NCI-H345 treated with DMSO at 0.1 percent for 48 hours (cell line): ENCODE data around the gene FMO1.
A peak's percentile ranks its signal among the peaks of the same experiment; 100 is the strongest.
"Not testable (repeated sequence)": the region's sequence is repeated elsewhere in the genome, so short reads cannot be mapped to it uniquely, and the experiment has no call there.

Experiments
- DNase-seq: peaks from one replicate; lab custom pipeline; 2025; ENCODE audit not compliant: unreplicated experiment; lab: John Stamatoyannopoulos, UW

FMO1 gene

DNA sequence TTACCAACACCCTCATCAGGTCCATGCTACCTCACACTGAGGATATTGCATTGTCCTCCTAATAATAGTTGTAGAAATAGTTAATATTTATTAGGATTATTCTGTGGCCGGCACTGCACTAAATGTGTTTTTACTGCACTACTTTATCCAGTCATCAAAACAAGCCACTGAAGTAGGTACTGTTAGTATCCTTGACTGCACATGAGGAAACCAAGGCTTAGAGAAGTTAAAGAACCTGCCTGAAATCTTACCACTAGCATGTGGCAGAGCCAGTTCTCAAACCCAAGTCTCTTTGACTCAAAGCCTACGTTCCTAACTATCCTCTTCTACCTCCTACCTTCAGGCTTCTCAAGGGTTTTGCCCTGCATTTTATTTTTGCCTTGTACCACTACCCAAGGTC lies 30.9 kb downstream of the FMO1 start:
- DNase-seq, result no peak

DNA sequence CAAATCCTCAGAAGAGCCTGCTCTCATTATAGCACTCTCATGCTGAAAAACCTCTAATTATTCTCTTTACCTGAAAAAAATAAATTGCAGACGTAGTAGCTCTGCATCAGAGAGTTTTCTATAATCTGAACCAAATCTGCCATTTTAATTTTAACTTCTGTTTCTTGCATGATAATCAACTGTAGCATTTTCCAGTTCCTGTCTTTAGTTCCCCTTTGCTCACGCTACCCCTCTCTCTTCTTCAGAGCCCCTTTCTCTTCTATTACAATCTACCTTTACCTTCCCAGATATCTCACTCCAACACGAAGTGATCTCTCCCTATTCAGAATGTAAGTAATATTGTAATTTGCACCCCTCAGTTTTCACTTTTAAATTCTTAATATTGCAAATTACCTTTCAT lies 31.4 kb downstream of the FMO1 start:
- DNase-seq, result no peak

DNA sequence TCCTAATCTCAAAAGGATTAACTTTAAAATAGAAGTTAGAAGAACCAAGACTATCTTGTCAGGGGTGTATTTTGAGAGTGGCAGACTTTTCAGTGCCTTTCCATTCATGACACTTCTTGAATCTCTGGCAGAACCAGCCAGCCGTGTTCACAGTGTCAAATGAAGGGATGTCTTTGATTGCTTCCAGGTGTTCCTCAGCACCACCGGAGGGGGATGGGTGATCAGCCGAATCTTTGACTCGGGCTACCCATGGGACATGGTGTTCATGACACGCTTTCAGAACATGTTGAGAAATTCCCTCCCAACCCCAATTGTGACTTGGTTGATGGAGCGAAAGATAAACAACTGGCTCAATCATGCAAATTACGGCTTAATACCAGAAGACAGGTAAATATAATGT lies 32.3 kb downstream of the FMO1 start:
- no peak for DNase-seq

DNA sequence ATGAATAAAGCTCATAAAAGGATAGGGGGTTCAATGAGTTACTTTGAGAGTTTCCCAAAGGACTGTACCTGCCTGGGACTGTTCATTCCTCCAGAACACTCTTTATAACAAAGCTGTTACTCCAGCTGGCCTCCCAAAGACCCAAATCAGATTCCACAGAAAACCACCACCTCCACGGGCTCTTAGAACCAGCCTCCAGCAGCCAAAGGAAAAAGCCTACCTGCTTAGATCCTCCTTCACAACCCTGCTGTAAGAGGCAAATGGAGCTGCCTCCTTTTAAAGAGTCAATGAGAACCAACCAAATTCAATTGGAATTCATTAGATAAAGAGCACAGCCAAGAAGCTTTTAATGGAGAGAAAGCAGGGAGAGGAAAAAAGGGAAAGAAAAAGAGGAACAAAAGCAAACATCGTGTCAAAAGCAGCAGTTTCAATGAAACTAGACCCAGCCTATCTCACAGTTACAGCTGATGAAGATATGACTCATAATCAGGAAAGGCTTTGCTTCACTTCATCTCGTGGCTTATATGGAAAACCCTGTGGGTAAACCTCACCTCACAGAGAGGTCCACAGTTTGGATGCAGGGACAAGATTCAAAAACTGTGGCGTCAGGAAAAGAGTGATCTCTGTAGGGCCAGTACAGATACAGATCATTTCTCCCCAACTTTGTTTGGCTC lies 37.9 kb downstream of the FMO1 start:
- DNase-seq, result no peak

DNA sequence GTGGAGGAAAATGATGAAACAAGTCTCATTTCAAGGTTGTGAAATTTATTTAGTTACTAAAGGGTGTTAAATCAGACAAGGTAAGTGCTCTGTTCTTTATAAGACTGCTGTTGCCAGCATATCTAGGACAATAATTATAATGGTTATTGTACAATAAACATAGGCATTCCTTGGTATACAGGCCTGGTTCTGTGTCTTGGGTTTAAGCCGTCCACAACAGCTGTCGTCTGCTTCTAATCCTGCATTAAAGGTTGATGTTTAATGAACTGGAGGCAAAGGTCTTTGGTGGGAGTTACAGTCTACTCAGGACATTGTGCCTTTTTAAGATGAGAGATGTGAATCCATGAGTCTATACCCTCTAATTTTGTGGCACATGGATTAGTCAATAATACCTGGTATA lies 42.3 kb downstream of the FMO1 start:
- no peak for DNase-seq

DNA sequence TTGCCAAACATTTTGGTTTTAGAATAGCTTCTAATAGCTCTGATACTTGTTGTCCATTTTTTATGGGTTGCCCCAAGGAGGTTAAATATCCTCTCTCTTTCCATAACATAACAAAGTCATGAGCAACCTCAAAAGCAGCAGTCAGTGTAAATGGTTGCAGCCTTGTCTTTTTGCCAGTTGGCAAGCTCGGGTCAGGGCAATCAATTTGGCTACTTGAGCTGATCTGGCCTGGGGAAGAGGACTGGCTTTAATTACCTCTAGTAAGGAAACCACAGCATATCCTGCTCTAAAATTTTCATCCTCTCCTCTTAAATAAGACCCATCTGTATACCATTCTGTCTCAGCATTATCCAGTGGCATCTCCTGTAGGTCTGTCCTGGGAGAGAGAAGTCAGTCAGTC lies 44.5 kb downstream of the FMO1 start:
- DNase-seq, result no peak

DNA sequence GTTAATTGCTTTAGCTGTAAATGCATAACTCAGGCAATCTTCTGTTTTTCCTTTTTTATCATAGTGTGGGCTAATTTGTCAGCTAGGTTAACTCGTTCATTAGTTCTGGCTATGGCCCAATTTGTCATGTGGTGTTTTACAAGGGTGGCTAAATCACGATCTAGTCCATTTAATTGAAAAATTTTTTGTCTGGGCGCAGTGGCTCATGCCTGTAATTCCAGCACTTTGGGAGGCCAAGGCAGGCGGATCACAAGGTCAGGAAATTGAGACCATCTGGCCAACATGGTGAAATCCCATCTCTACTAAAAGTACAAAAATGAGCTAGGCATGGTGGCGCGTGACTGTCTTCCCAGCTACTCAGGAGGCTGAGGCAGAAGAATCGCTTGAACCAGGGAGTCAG lies 47.1 kb downstream of the FMO1 start:
- DNase-seq, result not testable (repeated sequence)

DNA sequence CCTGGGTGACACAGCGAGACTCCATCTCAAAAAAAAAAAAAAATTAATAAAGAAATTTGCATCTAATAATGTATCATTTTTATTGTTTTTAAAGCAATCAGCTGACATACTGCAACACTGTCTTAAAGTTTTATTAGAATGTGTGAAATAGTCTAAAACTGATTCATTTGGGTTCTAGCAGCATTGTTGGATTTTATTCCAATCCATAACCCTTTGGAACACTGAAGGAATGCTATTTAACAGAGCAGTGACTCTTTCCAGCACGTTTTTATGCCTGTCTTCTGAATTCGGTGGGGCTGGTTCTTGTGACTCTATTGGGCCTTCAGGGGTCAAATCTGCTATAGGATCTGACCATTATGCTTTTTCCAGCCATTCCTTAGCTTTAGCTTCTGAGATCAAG lies 47.5 kb downstream of the FMO1 start:
- no peak for DNase-seq

DNA sequence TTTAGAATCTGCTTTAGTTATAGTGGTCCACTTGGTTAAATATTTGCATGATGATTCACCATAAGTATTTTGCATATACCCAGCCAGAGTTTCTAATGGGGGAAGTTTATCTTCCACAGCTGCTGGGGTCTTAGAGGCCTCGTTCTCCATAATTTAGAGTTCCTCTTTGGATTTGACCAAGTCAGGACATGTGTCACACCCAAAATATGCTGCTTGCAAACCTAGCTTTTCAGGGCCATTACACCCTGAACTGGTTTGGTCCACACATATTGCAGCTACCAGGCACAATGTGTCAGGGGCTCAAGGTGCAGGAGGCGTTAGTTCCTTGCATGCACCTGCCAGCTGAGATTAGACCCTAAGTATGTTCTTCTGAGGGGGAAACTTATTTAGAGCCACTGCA lies 48.6 kb downstream of the FMO1 start:
- no peak for DNase-seq

DNA sequence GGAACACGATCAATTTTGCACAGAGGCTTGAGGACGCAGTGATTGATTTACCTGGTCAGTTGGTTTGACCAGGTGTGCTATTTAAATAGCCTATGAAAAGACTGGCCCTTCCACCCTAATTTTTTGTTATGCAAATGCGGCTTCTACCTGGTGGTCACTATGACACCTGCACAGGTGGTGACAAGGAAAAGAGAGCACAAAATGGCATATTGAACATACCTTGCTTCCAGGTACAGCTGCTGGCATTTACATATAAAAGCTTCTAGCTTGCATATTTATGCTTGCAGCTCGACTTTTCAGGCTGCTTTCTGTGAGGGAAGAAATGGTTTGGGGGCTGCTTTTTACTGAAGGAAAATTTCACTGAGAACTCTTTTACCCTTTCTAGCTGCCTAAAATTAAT lies 50.4 kb downstream of the FMO1 start:
- no peak for DNase-seq

DNA sequence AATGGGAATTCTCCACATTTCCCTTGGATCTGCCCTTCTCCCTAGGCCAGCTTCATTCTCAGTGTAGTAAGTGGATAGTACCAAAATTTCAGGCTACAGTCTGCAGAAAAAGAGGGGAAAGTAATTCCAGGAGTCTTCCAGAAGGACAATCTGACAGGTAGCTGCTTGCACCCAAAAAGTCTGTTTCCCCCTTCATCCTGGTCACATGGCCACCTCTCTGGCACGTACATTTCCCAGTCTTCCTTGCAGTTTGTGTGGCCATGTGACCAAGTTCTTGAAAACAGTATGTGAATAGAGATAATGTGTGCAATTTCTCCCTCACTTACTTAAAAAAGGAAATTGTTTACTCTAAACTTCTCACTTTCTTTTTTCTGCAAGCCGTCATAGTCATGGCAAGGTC lies 51.0 kb downstream of the FMO1 start:
- no peak for DNase-seq

DNA sequence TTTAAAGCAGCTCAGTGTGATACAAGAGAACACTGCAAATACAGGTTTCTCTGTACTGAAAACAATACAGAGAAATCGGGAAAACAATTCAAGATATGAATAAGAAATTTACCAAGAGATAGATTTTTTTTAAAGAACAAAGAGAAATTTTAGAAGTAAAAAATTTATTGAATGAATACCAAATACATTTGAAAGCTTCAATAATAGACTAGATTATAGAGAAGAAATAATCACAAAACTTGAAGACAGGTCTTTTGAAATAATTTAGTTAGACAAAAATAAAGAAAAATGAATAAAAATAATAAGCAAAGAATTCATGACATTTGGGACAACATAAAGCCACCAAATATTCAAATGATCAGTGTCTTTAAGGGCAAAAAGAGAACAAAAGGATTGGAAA lies 52.1 kb downstream of the FMO1 start:
- DNase-seq, result no peak

DNA sequence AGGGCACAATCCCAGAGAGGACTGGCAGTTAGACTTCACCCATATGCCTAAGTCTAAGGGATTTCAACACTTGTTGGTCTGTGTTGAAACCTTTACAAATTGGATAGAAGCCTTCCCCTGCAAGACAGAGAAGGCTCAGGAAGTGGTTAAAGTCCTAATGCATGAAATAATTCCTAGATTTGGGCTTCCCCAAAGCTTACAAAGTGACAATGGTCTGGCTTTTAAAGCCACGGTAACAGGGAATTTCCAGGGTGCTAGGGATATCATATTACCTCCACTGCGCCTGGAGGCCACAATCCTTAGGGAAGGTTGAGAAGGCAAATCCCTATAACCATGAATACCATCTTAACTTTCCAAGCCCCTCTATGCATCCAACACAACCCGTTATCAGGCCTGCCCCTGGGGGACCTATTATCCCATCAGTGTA lies 62.4 kb downstream of the FMO1 start:
- no peak for DNase-seq

DNA sequence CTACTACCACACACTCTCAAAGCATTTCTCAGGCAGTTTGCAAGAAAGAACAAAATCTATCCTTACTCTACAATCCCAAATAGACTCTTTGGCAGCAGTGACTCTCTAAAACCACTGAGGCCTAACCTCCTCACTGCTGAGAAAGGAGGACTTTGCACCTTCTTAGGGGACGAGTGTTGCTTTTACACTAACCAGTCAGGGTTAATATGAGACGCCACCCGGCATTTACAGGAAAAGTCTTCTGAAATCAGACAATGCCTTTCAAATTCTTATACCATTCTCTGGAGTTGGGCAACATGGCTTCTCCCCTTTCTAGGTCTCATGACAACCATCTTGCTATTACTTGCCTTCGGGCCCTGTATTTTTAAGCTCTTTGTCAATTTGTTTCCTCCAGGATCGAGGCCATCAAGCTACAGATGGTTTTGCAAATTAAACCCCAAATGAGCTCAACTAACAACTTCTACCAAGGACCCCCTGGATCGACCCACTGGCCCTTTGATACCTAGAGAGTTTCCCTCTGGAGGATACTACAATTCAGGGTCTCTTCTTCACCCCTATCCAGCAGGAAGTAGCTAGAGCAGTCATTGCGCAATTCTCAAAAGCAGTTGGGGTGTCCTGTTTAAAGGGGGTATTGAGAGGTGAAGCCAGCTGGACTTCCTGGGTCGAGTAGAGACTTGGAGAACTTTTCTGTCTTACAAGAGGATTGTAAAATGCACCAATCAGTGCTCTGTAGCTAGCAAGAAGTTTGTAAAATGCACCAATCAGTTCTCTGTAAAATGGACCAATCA lies 63.7 kb downstream of the FMO1 start:
- DNase-seq, result no peak

DNA sequence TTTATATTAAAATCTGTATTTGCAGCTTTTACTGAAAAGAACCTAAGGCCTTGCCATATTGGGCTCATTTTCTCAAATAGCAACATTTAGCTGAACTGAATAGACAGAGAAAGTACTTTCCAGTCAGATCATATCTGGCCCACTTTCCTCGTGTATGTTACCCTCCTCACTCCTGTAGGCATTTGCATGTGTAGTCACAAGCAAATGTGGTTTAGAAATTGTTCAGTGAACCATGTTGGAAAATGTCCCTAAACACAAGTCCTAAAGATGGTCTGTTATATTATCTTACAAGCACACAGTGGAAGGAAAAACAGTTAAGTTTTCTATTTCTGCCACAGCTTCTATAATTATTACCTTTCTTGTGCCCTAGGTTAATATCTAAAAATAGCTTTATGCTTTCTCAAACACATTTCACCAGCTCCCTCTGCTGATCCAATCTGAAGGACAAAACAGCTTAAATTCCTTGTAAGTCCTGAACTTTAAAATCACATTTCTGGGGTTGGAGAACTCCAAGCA lies 65.1 kb downstream of the FMO1 start:
- no peak for DNase-seq

DNA sequence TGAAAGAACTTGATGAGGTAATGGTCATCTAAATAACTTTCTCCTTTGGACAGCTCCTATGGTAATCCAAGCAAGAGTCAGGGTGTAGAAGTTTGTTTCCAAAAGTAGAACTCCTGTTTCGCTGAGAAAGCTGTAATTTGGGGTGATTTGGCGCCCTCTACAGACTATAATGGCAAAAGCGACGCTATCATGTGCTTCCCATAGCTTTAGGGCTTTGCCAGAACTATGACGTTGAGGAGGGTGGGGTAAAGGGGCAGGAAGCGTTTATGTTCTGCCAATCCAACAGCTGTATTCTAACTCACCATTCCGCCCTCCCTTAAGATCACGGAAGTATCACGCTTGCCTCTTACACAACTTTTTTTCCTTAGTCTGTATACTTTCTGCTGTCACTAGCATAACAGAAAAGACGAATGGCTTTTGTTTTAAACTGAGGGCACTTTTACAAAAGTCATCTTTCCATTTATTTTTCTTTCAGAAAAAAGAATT lies 65.6 kb downstream of the FMO1 start, which contains the start of gene FMO4:
TSS of gene FMO4 (plus strand) at position 349 of the 486 bp plus-strand sequence. CDS start 5,643 bp downstream, outside the sequence.
- peak; percentile 68 for DNase-seq

DNA sequence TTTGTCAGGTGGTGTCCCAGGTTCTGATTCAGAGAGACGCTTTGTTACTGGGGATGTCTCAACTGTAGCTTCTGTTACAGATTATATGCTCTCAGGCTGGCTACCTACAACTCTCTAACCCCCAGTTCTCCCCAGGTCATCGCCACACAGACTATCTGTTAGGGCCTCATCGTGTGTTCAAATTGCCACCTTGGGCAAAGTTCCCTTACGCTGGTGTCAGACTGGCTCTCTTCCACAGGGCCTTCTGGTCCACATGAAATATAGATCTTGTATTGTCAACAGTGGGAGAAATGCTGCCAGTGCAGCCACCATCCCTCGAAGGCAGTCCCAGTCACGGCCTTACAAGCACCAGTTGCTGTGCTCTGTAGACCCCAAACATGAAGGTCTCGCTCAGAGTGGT lies 81.0 kb downstream of the FMO1 start:
- DNase-seq, result no peak

DNA sequence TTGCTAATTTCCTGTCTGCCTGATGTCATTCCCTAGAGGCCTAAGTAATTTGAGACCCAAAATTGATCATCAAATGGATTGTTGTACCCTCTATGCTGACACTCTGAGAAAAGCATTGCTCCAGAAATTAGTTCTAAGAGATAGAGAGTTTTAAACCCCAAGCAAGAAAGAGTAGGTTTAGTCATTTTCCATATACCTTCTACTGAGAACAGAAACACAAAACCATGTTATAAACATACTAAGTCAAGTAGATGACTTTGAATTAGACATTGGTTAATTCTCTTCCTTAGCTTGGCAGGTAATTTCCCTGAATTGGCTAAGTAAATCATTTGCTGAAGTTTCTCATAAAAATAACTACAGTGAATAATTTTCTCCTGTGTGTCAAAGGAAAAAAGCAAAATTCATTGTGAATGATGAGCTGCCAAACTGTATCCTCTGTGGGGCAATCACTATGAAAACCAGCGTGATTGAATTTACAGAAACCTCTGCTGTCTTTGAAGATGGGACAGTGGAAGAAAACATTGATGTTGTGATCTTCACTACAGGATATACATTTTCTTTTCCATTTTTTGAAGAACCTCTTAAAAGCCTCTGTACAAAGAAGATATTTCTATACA lies 85.8 kb downstream of the FMO1 start:
- no peak for DNase-seq
